ENCODE results near the gene FHDC1.

- TF ChIP-seq, protein P1, sequence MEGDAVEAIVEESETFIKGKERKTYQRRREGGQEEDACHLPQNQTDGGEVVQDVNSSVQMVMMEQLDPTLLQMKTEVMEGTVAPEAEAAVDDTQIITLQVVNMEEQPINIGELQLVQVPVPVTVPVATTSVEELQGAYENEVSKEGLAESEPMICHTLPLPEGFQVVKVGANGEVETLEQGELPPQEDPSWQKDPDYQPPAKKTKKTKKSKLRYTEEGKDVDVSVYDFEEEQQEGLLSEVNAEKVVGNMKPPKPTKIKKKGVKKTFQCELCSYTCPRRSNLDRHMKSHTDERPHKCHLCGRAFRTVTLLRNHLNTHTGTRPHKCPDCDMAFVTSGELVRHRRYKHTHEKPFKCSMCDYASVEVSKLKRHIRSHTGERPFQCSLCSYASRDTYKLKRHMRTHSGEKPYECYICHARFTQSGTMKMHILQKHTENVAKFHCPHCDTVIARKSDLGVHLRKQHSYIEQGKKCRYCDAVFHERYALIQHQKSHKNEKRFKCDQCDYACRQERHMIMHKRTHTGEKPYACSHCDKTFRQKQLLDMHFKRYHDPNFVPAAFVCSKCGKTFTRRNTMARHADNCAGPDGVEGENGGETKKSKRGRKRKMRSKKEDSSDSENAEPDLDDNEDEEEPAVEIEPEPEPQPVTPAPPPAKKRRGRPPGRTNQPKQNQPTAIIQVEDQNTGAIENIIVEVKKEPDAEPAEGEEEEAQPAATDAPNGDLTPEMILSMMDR (conservative IDR thresholded peaks at IDR 0.05; ENCODE audit: low read depth, low read length): no peak
- no peak for TF ChIP-seq EZH2 (IDR thresholded peaks at IDR 0.05; ENCODE audit: low read length, unreplicated experiment)
Observed at GRCh38 chr4:152901205-152901604, 34.9 kb upstream of the FHDC1 start.
